D341Med (cell line): ENCODE data around the gene TUBA3C.
"Not testable (repeated sequence)": the region's sequence is repeated elsewhere in the genome, so short reads cannot be mapped to it uniquely, and the experiment has no call there.

Experiments used
- DNase-seq: peaks from one replicate; pipeline ENCODE4 v3.0.0; 2012; ENCODE audit warnings: low spot score

TUBA3C gene

GRCh38 chr13:19181621-19182485 lies at the start of gene TUBA3C:
TSS of gene TUBA3C (minus strand) at chr13:19181824. CDS start at chr13:19181747, 77 bp downstream.
- no peak for DNase-seq

GRCh38 chr13:19207413-19207812 lies 25.8 kb upstream of the TUBA3C start:
- not testable (repeated sequence) for DNase-seq

GRCh38 chr13:19192622-19193021 lies 11.0 kb upstream of the TUBA3C start:
- DNase-seq, result not testable (repeated sequence)

GRCh38 chr13:19189911-19190310 lies 8.3 kb upstream of the TUBA3C start:
- DNase-seq, result not testable (repeated sequence)

GRCh38 chr13:19189368-19189767 lies 7.7 kb upstream of the TUBA3C start:
- not testable (repeated sequence) for DNase-seq

GRCh38 chr13:19185865-19186645 lies 4.4 kb upstream of the TUBA3C start:
- DNase-seq, result no peak

GRCh38 chr13:19185086-19185864 lies 3.7 kb upstream of the TUBA3C start:
- DNase-seq, result no peak

- no peak for DNase-seq
These were observed 2.6 kb upstream of the TUBA3C start for GRCh38 chr13:19184176-19184575.

- DNase-seq, result no peak
These were observed 2.1 kb upstream of the TUBA3C start for GRCh38 chr13:19183676-19184075.

GRCh38 chr13:19182536-19182935 lies 912 bp upstream of the TUBA3C start:
- DNase-seq, result no peak

GRCh38 chr13:19181021-19181620 lies 503 bp downstream of the TUBA3C start:
- no peak for DNase-seq

- DNase-seq, result no peak
These were observed 1.7 kb downstream of the TUBA3C start for GRCh38 chr13:19179916-19180315.

GRCh38 chr13:19178901-19179593 lies 2.6 kb downstream of the TUBA3C start:
- DNase-seq, result no peak

- DNase-seq, result not testable (repeated sequence)
These were observed 4.4 kb downstream of the TUBA3C start for GRCh38 chr13:19176981-19177776.

- DNase-seq, result no peak
These were observed 7.9 kb downstream of the TUBA3C start for GRCh38 chr13:19173752-19174151.

GRCh38 chr13:19172647-19173030 lies 9.0 kb downstream of the TUBA3C start:
- no peak for DNase-seq

GRCh38 chr13:19172007-19172646 lies 9.5 kb downstream of the TUBA3C start:
- DNase-seq, result no peak

- DNase-seq, result no peak
These were observed 10.1 kb downstream of the TUBA3C start for GRCh38 chr13:19171563-19171962.

GRCh38 chr13:19169991-19170390 lies 11.6 kb downstream of the TUBA3C start:
- DNase-seq, result no peak

GRCh38 chr13:19169496-19169895 lies 12.1 kb downstream of the TUBA3C start:
- DNase-seq, result no peak
